ENCODE data around the gene IER5. TPM values are rescaled to one million over a fixed set of nuclear protein-coding genes. Genes with fewer than 3 reads are reported as not detected.

The IER5 gene
- polyA plus RNA-seq, 1 donor from 2014 or later = 8.4 TPM

GRCh38 chr1:181133441-181133951, 45.0 kb downstream of the IER5 start:
- Histone ChIP-seq H3K9me3 (ENCODE audit: low read length) (no peaks in the 10 kb centered on the region), H3K9ac (ENCODE audit: low read length) (no peak overlapping the region), H2AFZ (ENCODE audit: low read depth, low read length) (no peak overlapping the region), H3K36me3 (ENCODE audit: insufficient read depth, low read length) (no peaks in the 10 kb centered on the region), H3K4me3 (ENCODE audit: low read length) (no peak overlapping the region), H3K4me2 (ENCODE audit: low read length) (no peak overlapping the region), H3F3A (ENCODE audit: insufficient read depth, low read length, poor library complexity, severe bottlenecking) (no peaks in the 10 kb centered on the region), H3K27ac (ENCODE audit: low read length) (no peak overlapping the region), H4K20me1 (ENCODE audit: insufficient read depth) (no peaks in the 10 kb centered on the region), H3K79me2 (replicated peaks; ENCODE audit: insufficient read depth, low read length) (no peaks in the 10 kb centered on the region), H3K9me2 (ENCODE audit: insufficient read depth, low read length) (no peaks in the 10 kb centered on the region), H3K27me3 (ENCODE audit: insufficient read depth, low read depth, low read length) (no peaks in the 10 kb centered on the region)
- TF ChIP-seq RAD21 (conservative IDR thresholded peaks at IDR 0.05) = no peak
- TF ChIP-seq, protein P1, sequence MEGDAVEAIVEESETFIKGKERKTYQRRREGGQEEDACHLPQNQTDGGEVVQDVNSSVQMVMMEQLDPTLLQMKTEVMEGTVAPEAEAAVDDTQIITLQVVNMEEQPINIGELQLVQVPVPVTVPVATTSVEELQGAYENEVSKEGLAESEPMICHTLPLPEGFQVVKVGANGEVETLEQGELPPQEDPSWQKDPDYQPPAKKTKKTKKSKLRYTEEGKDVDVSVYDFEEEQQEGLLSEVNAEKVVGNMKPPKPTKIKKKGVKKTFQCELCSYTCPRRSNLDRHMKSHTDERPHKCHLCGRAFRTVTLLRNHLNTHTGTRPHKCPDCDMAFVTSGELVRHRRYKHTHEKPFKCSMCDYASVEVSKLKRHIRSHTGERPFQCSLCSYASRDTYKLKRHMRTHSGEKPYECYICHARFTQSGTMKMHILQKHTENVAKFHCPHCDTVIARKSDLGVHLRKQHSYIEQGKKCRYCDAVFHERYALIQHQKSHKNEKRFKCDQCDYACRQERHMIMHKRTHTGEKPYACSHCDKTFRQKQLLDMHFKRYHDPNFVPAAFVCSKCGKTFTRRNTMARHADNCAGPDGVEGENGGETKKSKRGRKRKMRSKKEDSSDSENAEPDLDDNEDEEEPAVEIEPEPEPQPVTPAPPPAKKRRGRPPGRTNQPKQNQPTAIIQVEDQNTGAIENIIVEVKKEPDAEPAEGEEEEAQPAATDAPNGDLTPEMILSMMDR (IDR thresholded peaks at IDR 0.05; ENCODE audit: poor library complexity, severe bottlenecking) = no peak
- TF ChIP-seq, protein P2, sequence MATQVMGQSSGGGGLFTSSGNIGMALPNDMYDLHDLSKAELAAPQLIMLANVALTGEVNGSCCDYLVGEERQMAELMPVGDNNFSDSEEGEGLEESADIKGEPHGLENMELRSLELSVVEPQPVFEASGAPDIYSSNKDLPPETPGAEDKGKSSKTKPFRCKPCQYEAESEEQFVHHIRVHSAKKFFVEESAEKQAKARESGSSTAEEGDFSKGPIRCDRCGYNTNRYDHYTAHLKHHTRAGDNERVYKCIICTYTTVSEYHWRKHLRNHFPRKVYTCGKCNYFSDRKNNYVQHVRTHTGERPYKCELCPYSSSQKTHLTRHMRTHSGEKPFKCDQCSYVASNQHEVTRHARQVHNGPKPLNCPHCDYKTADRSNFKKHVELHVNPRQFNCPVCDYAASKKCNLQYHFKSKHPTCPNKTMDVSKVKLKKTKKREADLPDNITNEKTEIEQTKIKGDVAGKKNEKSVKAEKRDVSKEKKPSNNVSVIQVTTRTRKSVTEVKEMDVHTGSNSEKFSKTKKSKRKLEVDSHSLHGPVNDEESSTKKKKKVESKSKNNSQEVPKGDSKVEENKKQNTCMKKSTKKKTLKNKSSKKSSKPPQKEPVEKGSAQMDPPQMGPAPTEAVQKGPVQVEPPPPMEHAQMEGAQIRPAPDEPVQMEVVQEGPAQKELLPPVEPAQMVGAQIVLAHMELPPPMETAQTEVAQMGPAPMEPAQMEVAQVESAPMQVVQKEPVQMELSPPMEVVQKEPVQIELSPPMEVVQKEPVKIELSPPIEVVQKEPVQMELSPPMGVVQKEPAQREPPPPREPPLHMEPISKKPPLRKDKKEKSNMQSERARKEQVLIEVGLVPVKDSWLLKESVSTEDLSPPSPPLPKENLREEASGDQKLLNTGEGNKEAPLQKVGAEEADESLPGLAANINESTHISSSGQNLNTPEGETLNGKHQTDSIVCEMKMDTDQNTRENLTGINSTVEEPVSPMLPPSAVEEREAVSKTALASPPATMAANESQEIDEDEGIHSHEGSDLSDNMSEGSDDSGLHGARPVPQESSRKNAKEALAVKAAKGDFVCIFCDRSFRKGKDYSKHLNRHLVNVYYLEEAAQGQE (IDR thresholded peaks at IDR 0.05; ENCODE audit: borderline replicate concordance) = no peak
- no peak for TF ChIP-seq TAF1 (IDR thresholded peaks at IDR 0.05; ENCODE audit: low read depth)
- TF ChIP-seq POLR2AphosphoS5 (IDR thresholded peaks at IDR 0.05) = no peak
- TF ChIP-seq EP300 (conservative IDR thresholded peaks at IDR 0.05; ENCODE audit: poor library complexity, severe bottlenecking) = no peak
- TF ChIP-seq MXI1 (conservative IDR thresholded peaks at IDR 0.05; ENCODE audit: poor library complexity, severe bottlenecking) = no peak
- TF ChIP-seq SMC3 (conservative IDR thresholded peaks at IDR 0.05; ENCODE audit: poor library complexity) = no peak
- TF ChIP-seq EZH2 (IDR thresholded peaks at IDR 0.05; ENCODE audit: borderline replicate concordance, insufficient read depth, low read length, poor library complexity, severe bottlenecking) = no peak

GRCh38 chr1:181133969-181134418, 45.5 kb downstream of the IER5 start:
- H3K79me2 ChIP-seq (replicated peaks; ENCODE audit: insufficient read depth, low read length) = no peaks in the 10 kb centered on the region
- H3K9me2 ChIP-seq (ENCODE audit: insufficient read depth, low read length) = no peaks in the 10 kb centered on the region
- no peak overlapping the region for H3K4me3 ChIP-seq (ENCODE audit: low read length)
- no peak overlapping the region for H2AFZ ChIP-seq (ENCODE audit: low read depth, low read length)
- no peak overlapping the region for H3K9ac ChIP-seq (ENCODE audit: low read length)
- H3F3A ChIP-seq (ENCODE audit: insufficient read depth, low read length, poor library complexity, severe bottlenecking) = no peaks in the 10 kb centered on the region
- no peaks in the 10 kb centered on the region for H3K36me3 ChIP-seq (ENCODE audit: insufficient read depth, low read length)
- H4K20me1 ChIP-seq (ENCODE audit: insufficient read depth) = no peaks in the 10 kb centered on the region
- H3K27ac ChIP-seq (ENCODE audit: low read length) = no peak overlapping the region
- no peaks in the 10 kb centered on the region for H3K27me3 ChIP-seq (ENCODE audit: insufficient read depth, low read depth, low read length)
- no peak overlapping the region for H3K4me2 ChIP-seq (ENCODE audit: low read length)
- TF ChIP-seq TAF1 (IDR thresholded peaks at IDR 0.05; ENCODE audit: low read depth) = no peak
- TF ChIP-seq, protein P1 (IDR thresholded peaks at IDR 0.05; ENCODE audit: poor library complexity, severe bottlenecking) = no peak
- TF ChIP-seq POLR2AphosphoS5 (IDR thresholded peaks at IDR 0.05) = no peak
- no peak for TF ChIP-seq SMC3 (conservative IDR thresholded peaks at IDR 0.05; ENCODE audit: poor library complexity)
- H3K9me3 ChIP-seq (ENCODE audit: low read length) = no peaks in the 10 kb centered on the region
